ENCODE results near the gene RREB1. TPM values are rescaled to one million over a fixed set of nuclear protein-coding genes. Genes with fewer than 3 reads are reported as not detected.

The RREB1 gene
- total and polyA plus RNA-seq, 2 donors (not counting 3 experiments of a cell fraction or from before 2014, with no cell fraction given) = 3.7 to 33.0 TPM

DNA sequence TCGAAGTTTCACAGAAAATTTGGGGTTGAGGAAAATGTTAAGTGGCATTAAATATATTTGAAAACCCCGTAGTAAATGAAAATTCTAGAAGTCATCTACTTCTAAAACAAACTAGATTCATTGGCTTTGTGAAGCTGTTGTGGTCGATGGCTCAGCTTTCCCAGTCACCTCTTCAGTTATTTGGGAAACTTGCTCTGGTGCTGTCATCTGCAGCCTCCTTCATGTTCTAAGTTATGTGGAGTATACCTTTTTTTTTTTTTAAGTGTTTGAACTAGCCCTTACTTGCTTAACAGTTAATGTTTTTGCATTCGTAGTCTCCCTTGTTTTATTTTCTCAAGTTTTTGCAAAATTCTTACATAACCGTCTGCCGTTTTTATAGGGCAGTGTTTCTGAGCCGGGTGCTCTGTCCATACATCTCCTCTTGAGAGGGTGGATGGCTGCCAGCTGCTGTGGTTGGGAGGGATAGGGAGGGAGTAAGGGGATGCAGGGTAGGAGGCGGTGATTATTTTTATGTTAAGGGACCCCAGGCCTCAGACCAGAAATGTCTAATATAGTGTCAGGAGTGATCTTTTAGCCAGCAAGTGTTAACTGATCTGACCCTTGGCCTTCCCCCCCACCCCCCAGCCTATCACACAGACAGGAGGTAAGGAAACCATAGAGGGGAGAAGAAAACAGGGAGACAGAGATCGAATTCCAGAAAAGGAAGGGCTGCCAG lies 7.1 kb downstream of the RREB1 start:
- DNase-seq (ENCODE audit: low read depth, low spot score) = no peak
- intact Hi-C loops (cut with micrococcal nuclease) (no loop called here), dilution Hi-C loops (cut with MboI; ENCODE audit: extremely low pct_ligation_motif_present, low sequenced_read_pairs) (no loop called here)
- no peak overlapping the region for H3K4me2 ChIP-seq (ENCODE audit: insufficient read depth, low read length)
- H3K9me3 ChIP-seq (replicated peaks; ENCODE audit: control insufficient read depth, insufficient read depth, low read length) = no peaks in the 10 kb centered on the region
- peaks cover 94% of the 10 kb centered on the region for H3K79me2 ChIP-seq (ENCODE audit: control insufficient read depth, insufficient read depth, low read length)
- ChIA-PET CTCF (interaction anchor here (1.4 kb wide), 1 partner anchor 128 kb away, joined by 3 read pairs; no protein-coding TSS in a partner anchor), POLR2A (interaction anchor here (0.7 kb wide), 1 partner anchor 22 kb away, joined by 3 read pairs; no protein-coding TSS in a partner anchor)
- H3K4me3 ChIP-seq (replicated peaks in 1 of 3; ENCODE audit: insufficient read depth in 1 of 3, low read depth in 1 of 3, low read length in 3 of 3) = no peak overlapping the region
- no peaks in the 10 kb centered on the region for H3K9me1 ChIP-seq (replicated peaks; ENCODE audit: control insufficient read depth, extremely low read depth, insufficient read depth, low read length)
- no peaks in the 10 kb centered on the region for H3K27me3 ChIP-seq (ENCODE audit: control insufficient read depth in 2 of 2, insufficient read depth in 2 of 2, low read length in 2 of 2)
- no peak overlapping the region for H3K9ac ChIP-seq (replicated peaks; ENCODE audit: extremely low read depth, insufficient read depth, low read length)
- no peak for FAIRE-seq
- no peak overlapping the region for H3K27ac ChIP-seq (ENCODE audit: insufficient read depth, low read depth, low read length)
- H3K4me1 ChIP-seq (ENCODE audit: control insufficient read depth, extremely low read depth, insufficient read depth, low read length) = peaks cover 12% of the 10 kb centered on the region
- H2AFZ ChIP-seq (ENCODE audit: low read depth, low read length) = no peak overlapping the region
- H4K20me1 ChIP-seq (replicated peaks; ENCODE audit: control insufficient read depth, extremely low read depth, insufficient read depth, low read length) = peaks cover 3% of the 10 kb centered on the region
- TF ChIP-seq POLR2A (IDR thresholded peaks at IDR 0.05; ENCODE audit: low read depth, low read length) = no peak
- no peak for TF ChIP-seq FOS (IDR thresholded peaks at IDR 0.05; ENCODE audit: borderline replicate concordance, insufficient read depth, low read length)
- TF ChIP-seq GATA2 (IDR thresholded peaks at IDR 0.05; ENCODE audit: insufficient read depth, insufficient read length, low read depth, low read length) = no peak
- no peak for TF ChIP-seq POLR2AphosphoS5 (IDR thresholded peaks at IDR 0.05; ENCODE audit: insufficient read depth, low read depth, low read length)
- no peak for TF ChIP-seq EZH2 (IDR thresholded peaks at IDR 0.05; ENCODE audit: borderline replicate concordance, low read depth, low read length, severe bottlenecking)
- TF ChIP-seq, protein P1, sequence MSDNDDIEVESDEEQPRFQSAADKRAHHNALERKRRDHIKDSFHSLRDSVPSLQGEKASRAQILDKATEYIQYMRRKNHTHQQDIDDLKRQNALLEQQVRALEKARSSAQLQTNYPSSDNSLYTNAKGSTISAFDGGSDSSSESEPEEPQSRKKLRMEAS (IDR thresholded peaks at IDR 0.05; ENCODE audit: insufficient read depth, insufficient read length) = no peak
- no peak for TF ChIP-seq MYC (IDR thresholded peaks at IDR 0.05; ENCODE audit: low read depth, low read length)
- TF ChIP-seq JUN (IDR thresholded peaks at IDR 0.05; ENCODE audit: borderline replicate concordance, insufficient read depth, insufficient read length, low read depth) = no peak
- TF ChIP-seq, protein P2, sequence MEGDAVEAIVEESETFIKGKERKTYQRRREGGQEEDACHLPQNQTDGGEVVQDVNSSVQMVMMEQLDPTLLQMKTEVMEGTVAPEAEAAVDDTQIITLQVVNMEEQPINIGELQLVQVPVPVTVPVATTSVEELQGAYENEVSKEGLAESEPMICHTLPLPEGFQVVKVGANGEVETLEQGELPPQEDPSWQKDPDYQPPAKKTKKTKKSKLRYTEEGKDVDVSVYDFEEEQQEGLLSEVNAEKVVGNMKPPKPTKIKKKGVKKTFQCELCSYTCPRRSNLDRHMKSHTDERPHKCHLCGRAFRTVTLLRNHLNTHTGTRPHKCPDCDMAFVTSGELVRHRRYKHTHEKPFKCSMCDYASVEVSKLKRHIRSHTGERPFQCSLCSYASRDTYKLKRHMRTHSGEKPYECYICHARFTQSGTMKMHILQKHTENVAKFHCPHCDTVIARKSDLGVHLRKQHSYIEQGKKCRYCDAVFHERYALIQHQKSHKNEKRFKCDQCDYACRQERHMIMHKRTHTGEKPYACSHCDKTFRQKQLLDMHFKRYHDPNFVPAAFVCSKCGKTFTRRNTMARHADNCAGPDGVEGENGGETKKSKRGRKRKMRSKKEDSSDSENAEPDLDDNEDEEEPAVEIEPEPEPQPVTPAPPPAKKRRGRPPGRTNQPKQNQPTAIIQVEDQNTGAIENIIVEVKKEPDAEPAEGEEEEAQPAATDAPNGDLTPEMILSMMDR (IDR thresholded peaks at IDR 0.05; ENCODE audit: extremely low read depth in 1 of 2, insufficient read depth in 1 of 2, low read depth in 1 of 2, low read length in 2 of 2) = no peak
- no TSS peak for BruUV-seq (replicated peaks)
- no peaks in the 10 kb centered on the region for H3K36me3 ChIP-seq (ENCODE audit: control insufficient read depth in 2 of 2, extremely low read depth in 1 of 2, insufficient read depth in 2 of 2, low read length in 2 of 2)

Data from endothelial cell of umbilical vein (primary cell).